A549 (cell line): Measurements from ENCODE around the gene MBTPS2. TPM values are rescaled to one million over a fixed set of nuclear protein-coding genes. Genes with fewer than 3 reads are reported as not detected.
A peak's percentile ranks its signal among the peaks of the same experiment; 100 is the strongest.

Source experiments
- ATAC-seq, 2 experiments: fragments of 200-7000 bp in 1 of 2; fragments of >200 bp in 1 of 2; cut with Nextera tagmentation in 1 of 2; cut with Tn5 transposase in 1 of 2; 3 replicates each; pipeline versions ENCODE4 v1.8.0 to v1.9.1; 2018 to 2020; ENCODE audit warnings: mild to moderate bottlenecking in 1 of 2, moderate library complexity in 1 of 2
- CTCF ChIA-PET: fragments of 300-600 bp; sonication (Branson Sonifier 250); formaldehyde crosslinking; extraction: SDS; loops from one replicate; lab custom pipeline; 2021; ENCODE audit warnings: antibody characterized with exemption, inconsistent platforms; lab: Yijun Ruan, JAX
- POLR2A ChIA-PET: fragments of 350-600 bp; formaldehyde crosslinking; extraction: SDS; loops from one replicate; lab custom pipeline; 2021; ENCODE audit warnings: antibody characterized with exemption, inconsistent platforms; lab: Yijun Ruan, JAX
- DNase-seq, 2 experiments: peaks; one replicate each; pipeline versions ENCODE4 v3.0.0 to v3.0.0-alpha.2; 2011 to 2016; ENCODE audit warnings: low read depth in 1 of 2, low spot score in 1 of 2
- FAIRE-seq: peaks from 2 replicates; lab custom pipeline; 2011; peaks lifted over from hg19 to GRCh38; lab: Jason Lieb, UNC
- H3K27ac ChIP-seq, 2 experiments: fragments of >200 bp; sonication (Bioruptor Twin); formaldehyde crosslinking; 3 replicates each; pipeline ENCODE4 v1.5.1; 2016 to 2017
- H3K4me1 ChIP-seq: fragments of >200 bp; sonication (Bioruptor Twin); formaldehyde crosslinking; 3 replicates; pipeline ENCODE4 v1.6.1; 2016
- H3K4me2 ChIP-seq: fragments of >200 bp; sonication (Bioruptor Twin); formaldehyde crosslinking; 3 replicates; pipeline ENCODE4 v1.6.1; 2016
- H3K4me3 ChIP-seq: fragments of >200 bp; sonication (Bioruptor Twin); formaldehyde crosslinking; 3 replicates; pipeline ENCODE4 v1.5.1; 2016
- H3K9me3 ChIP-seq: fragments of >200 bp; sonication (Bioruptor Twin); formaldehyde crosslinking; 3 replicates; pipeline ENCODE4 v1.6.1; 2016
- BHLHE40 ChIP-seq: IDR thresholded peaks from 2 replicates; pipeline ENCODE4 v1.6.1; 2012; ENCODE audit warnings: low read depth, low read length, inconsistent platforms
- CBX2 ChIP-seq: fragments of 200-600 bp; sonication (generic); IDR thresholded peaks from 2 replicates; pipeline ENCODE4 v1.6.1; 2016; ENCODE audit warnings: low read depth, mild to moderate bottlenecking, borderline replicate concordance
- CBX8 ChIP-seq: fragments of 200-600 bp; sonication (generic); IDR thresholded peaks from 2 replicates; pipeline ENCODE4 v1.6.1; 2016
- CHD2 ChIP-seq: fragments of 150-350 bp; IDR thresholded peaks from 2 replicates; pipeline ENCODE4 v1.6.1; 2014; ENCODE audit warnings: low read length; ENCODE audit not compliant: partially characterized antibody
- ESRRA ChIP-seq: fragments of 150-350 bp; IDR thresholded peaks from 2 replicates; pipeline ENCODE4 v1.6.1; 2014; ENCODE audit warnings: mild to moderate bottlenecking, low read length, borderline replicate concordance
- FOSL2 ChIP-seq, 2 experiments: fragments of 450-650 bp in 1 of 2; fragments of >200 bp in 1 of 2; sonication (Bioruptor Twin) in 1 of 2; formaldehyde crosslinking; IDR thresholded peaks; 2 replicates each; pipeline versions ENCODE4 v1.5.0 to v1.6.1; 2016 to 2020; ENCODE audit warnings: mild to moderate bottlenecking in 1 of 2, moderate library complexity in 1 of 2
- FOXS1 ChIP-seq: fragments of 250-450 bp; sonication (Bioruptor Pico); IDR thresholded peaks from 2 replicates; pipeline ENCODE4 v1.5.0; 2020; ENCODE audit warnings: mild to moderate bottlenecking, moderate library complexity
- HES2 ChIP-seq: fragments of >200 bp; sonication (Bioruptor Twin); formaldehyde crosslinking; IDR thresholded peaks from 2 replicates; pipeline ENCODE4 v1.6.1; 2016
- HMGXB4 ChIP-seq: fragments of 250-450 bp; sonication (Bioruptor Pico); IDR thresholded peaks from 2 replicates; pipeline ENCODE4 v1.5.0; 2021; ENCODE audit warnings: mild to moderate bottlenecking, moderate library complexity, borderline replicate concordance
- HOXA7 ChIP-seq: fragments of 250-450 bp; sonication (Bioruptor Pico); IDR thresholded peaks from 2 replicates; pipeline ENCODE4 v1.5.0; 2020; ENCODE audit warnings: mild to moderate bottlenecking, moderate library complexity
- HOXB13 ChIP-seq: fragments of 250-450 bp; sonication (Bioruptor Pico); IDR thresholded peaks from 2 replicates; pipeline ENCODE4 v1.5.0; 2020; ENCODE audit warnings: low read depth, mild to moderate bottlenecking, moderate library complexity
- JUNB ChIP-seq: fragments of >200 bp; sonication (Bioruptor Twin); formaldehyde crosslinking; IDR thresholded peaks from 2 replicates; pipeline ENCODE4 v1.6.1; 2016
- MAFK ChIP-seq: fragments of 450-650 bp; IDR thresholded peaks from 2 replicates; pipeline ENCODE4 v1.6.1; 2014; ENCODE audit not compliant: partially characterized antibody
- MAX ChIP-seq: IDR thresholded peaks from 2 replicates; pipeline ENCODE4 v1.6.1; 2012
- MAZ ChIP-seq: fragments of 150-350 bp; IDR thresholded peaks from 2 replicates; pipeline ENCODE4 v1.6.1; 2014; ENCODE audit warnings: antibody characterized with exemption, low read depth, low read length, borderline replicate concordance
- NFE2L2 ChIP-seq: fragments of 150-350 bp; conservative IDR thresholded peaks from 2 replicates; pipeline ENCODE4 v1.6.1; 2014; ENCODE audit warnings: low read length
- NPAS2 ChIP-seq: fragments of 250-450 bp; sonication (Bioruptor Pico); IDR thresholded peaks from 2 replicates; pipeline ENCODE4 v1.8.0; 2022; ENCODE audit warnings: mild to moderate bottlenecking, moderate library complexity, borderline replicate concordance
- NR3C1 ChIP-seq: fragments of >200 bp; sonication (Bioruptor Twin); formaldehyde crosslinking; IDR thresholded peaks from 3 replicates; pipeline ENCODE4 v1.6.1; 2017
- PHF8 ChIP-seq: fragments of 200-600 bp; sonication (generic); IDR thresholded peaks from 2 replicates; pipeline ENCODE4 v1.6.1; 2016; ENCODE audit warnings: low read depth, mild to moderate bottlenecking, antibody characterized with exemption, moderate library complexity, borderline replicate concordance
- POLR2A ChIP-seq: IDR thresholded peaks from 2 replicates; pipeline ENCODE4 v1.6.1; 2012; ENCODE audit warnings: mild to moderate bottlenecking, low read length
- POLR2AphosphoS2 ChIP-seq: conservative IDR thresholded peaks from 2 replicates; pipeline ENCODE4 v1.6.1; 2012; ENCODE audit warnings: low read length, improper control_type of control experiment, inconsistent platforms
- RARB ChIP-seq: fragments of 250-450 bp; sonication (Bioruptor Pico); IDR thresholded peaks from 2 replicates; pipeline ENCODE4 v1.8.0; 2021; ENCODE audit warnings: mild to moderate bottlenecking, moderate library complexity
- RCOR1 ChIP-seq: fragments of 150-350 bp; IDR thresholded peaks from 2 replicates; pipeline ENCODE4 v1.6.1; 2014; ENCODE audit warnings: antibody characterized with exemption, low read length, low read depth
- RFX5 ChIP-seq: fragments of 450-650 bp; IDR thresholded peaks from 2 replicates; pipeline ENCODE4 v1.7.1; 2014; ENCODE audit warnings: antibody characterized with exemption, mild to moderate bottlenecking, moderate library complexity
- RNF2 ChIP-seq: fragments of 200-600 bp; sonication (generic); IDR thresholded peaks from 2 replicates; pipeline ENCODE4 v1.6.1; 2016; ENCODE audit warnings: low read depth, mild to moderate bottlenecking, antibody characterized with exemption, moderate library complexity, borderline replicate concordance
- SMC3 ChIP-seq: fragments of >200 bp; sonication (Bioruptor Twin); formaldehyde crosslinking; IDR thresholded peaks from 3 replicates; pipeline ENCODE4 v1.6.1; 2018; ENCODE audit warnings: inconsistent platforms
- SREBF2 ChIP-seq: fragments of 450-650 bp; IDR thresholded peaks from 2 replicates; pipeline ENCODE4 v1.6.1; 2014; ENCODE audit warnings: mild to moderate bottlenecking, moderate library complexity
- TFCP2L1 ChIP-seq: fragments of 250-450 bp; sonication (Bioruptor Pico); IDR thresholded peaks from 2 replicates; pipeline ENCODE4 v1.5.0; 2021; ENCODE audit warnings: mild to moderate bottlenecking
- TP53 ChIP-seq: fragments of 250-450 bp; sonication (Bioruptor Pico); IDR thresholded peaks from 2 replicates; pipeline ENCODE4 v1.5.0; 2021; ENCODE audit warnings: mild to moderate bottlenecking, moderate library complexity
- WGBS: methylation state at CpG from one replicate; pipeline ENCODE4 v1.1.6; 2017; ENCODE audit errors: missing lambda C conversion rate; 5-methylcytosine and 5-hydroxymethylcytosine counted together
- polyA plus RNA-seq, 4 experiments: library from polyadenylated mRNA; depleted of rRNA in 3 of 4; stranded (reverse); fragments of >200 nt; fragmentation: RNase III in 1 of 4; extraction: RNeasy Plus Mini Kit Qiagen cat#74134 plus additional on column Dnase treatment in 1 of 4; gene quantifications; 2 replicates in 3 of 4; 3 replicates in 1 of 4; pipeline ENCODE4 v1.2.3, GENCODE V29; 2011 to 2017

MBTPS2 gene
- polyA plus RNA-seq, 2 of the 4 experiments (the other 2 are of a cell fraction): 24.7 to 65.6 TPM

GRCh38 chrX:21843179-21843578 is 3.8 kb downstream of the MBTPS2 start:
- 2% methylated on average over 5 of the region's 5 CpGs for WGBS
- H3K4me3 ChIP-seq: no peak overlapping the region
- H3K4me2 ChIP-seq: peak overlapping the region; percentile 67
- peak overlapping the region; percentile 23 to 67; a peak in 4 of 6 replicates for H3K27ac ChIP-seq
- ChIA-PET CTCF (no interaction called here), POLR2A (no interaction called here)
- ATAC-seq (no peak), DNase-seq (peak in 1 of 2 experiments; percentile 24), FAIRE-seq (peak; percentile 88)
- H3K4me1 ChIP-seq: peaks cover 24% of the 10 kb centered on the region
- no peaks in the 10 kb centered on the region for H3K9me3 ChIP-seq
- TF ChIP-seq MAFK (peak; percentile 70), JUNB (no peak)

GRCh38 chrX:21845096-21845495 is 5.7 kb downstream of the MBTPS2 start:
- no peak for DNase-seq
- Histone ChIP-seq H3K27ac (no peak overlapping the region), H3K4me2 (no peak overlapping the region), H3K4me1 (peaks cover 24% of the 10 kb centered on the region)
- no peak for ATAC-seq
- WGBS: 95% methylated on average over 6 of the region's 6 CpGs
- FAIRE-seq: no peak
- POLR2A ChIA-PET: no interaction called here
- TF ChIP-seq RARB (CRISPR knock-in tag) (no peak), JUNB (no peak), NPAS2 (CRISPR knock-in tag) (no peak), CHD2 (no peak), BHLHE40 (no peak), POLR2AphosphoS2 (no peak), FOXS1 (CRISPR knock-in tag) (no peak), FOSL2 (IDR thresholded peaks at IDR 0.05) (no peak), FOSL2 (CRISPR knock-in tag; IDR thresholded peaks at IDR 0.05) (no peak), SMC3 (no peak), RCOR1 (no peak), CBX2 (no peak)
- TF ChIP-seq, all 56 proteins: peak for 0
- Histone ChIP-seq H3K4me3 (no peak overlapping the region), H3K9me3 (no peaks in the 10 kb centered on the region)
- CTCF ChIA-PET: no interaction called here

- Histone ChIP-seq H3K4me1 (peaks cover 11% of the 10 kb centered on the region), H3K27ac (no peak overlapping the region), H3K9me3 (no peaks in the 10 kb centered on the region), H3K4me2 (no peak overlapping the region), H3K4me3 (no peak overlapping the region)
- DNase-seq (no peak), ATAC-seq (no peak), FAIRE-seq (no peak)
- TF ChIP-seq POLR2A (no peak), HMGXB4 (CRISPR knock-in tag) (no peak), TFCP2L1 (no peak), HOXB13 (CRISPR knock-in tag) (no peak), MAX (no peak), MAZ (no peak), CBX8 (no peak), PHF8 (no peak), RFX5 (no peak), HOXA7 (no peak), TP53 (CRISPR knock-in tag) (no peak), NR3C1 (no peak), ESRRA (no peak), FOXS1 (CRISPR knock-in tag) (no peak), RNF2 (no peak), HES2 (no peak), NFE2L2 (no peak), SMC3 (no peak), SREBF2 (no peak), FOSL2 (IDR thresholded peaks at IDR 0.05) (no peak), FOSL2 (CRISPR knock-in tag; IDR thresholded peaks at IDR 0.05) (no peak)
- POLR2A ChIA-PET: no interaction called here
- CTCF ChIA-PET: interaction anchor here (2.1 kb wide), 1 partner anchor 13 kb away, joined by 5 read pairs; no protein-coding TSS in a partner anchor
- 94% methylated on average over 1 of the region's 1 CpG for WGBS
These were observed 7.9 kb downstream of the MBTPS2 start for GRCh38 chrX:21847342-21847741.
